IMR-90 (cell line): ENCODE results near the gene C10orf95. TPM values are rescaled to one million over a fixed set of nuclear protein-coding genes. Genes with fewer than 3 reads are reported as not detected.

Experiments
- ATAC-seq: fragments of 200-7000 bp; cut with Tn5 transposase; 2 replicates; pipeline ENCODE4 v1.9.1; 2020; ENCODE audit warnings: low read depth, mild to moderate bottlenecking, moderate library complexity
- BruUV-seq: library from RNA; stranded (reverse); fragments of 400-500 nt; replicated peaks from 2 replicates; lab custom pipeline; 2021; lab: Mats Ljungman, UMichigan
- CTCF ChIA-PET: fragments of 300-600 bp; formaldehyde crosslinking; extraction: SDS; loops from one replicate; lab custom pipeline; 2021; ENCODE audit warnings: antibody characterized with exemption; lab: Yijun Ruan, JAX
- POLR2A ChIA-PET: fragments of 300-600 bp; sonication (Branson Sonifier 250); formaldehyde crosslinking; loops from one replicate; lab custom pipeline; 2022; ENCODE audit warnings: antibody characterized with exemption; ENCODE audit not compliant: unreplicated experiment; lab: Charles Lee
- DNase-seq: peaks from one replicate; pipeline ENCODE4 v3.0.0; 2013
- H2AFZ ChIP-seq: replicated peaks from 2 replicates; pipeline ENCODE3; 2013; ENCODE audit warnings: low read length, mild to moderate bottlenecking; ENCODE audit not compliant: poor library complexity
- H2AK5ac ChIP-seq: 2 replicates; pipeline ENCODE4 v1.6.1; 2013; ENCODE audit warnings: low read depth, low read length, inconsistent platforms
- H2AK9ac ChIP-seq: replicated peaks from 2 replicates; pipeline ENCODE3; 2013; ENCODE audit warnings: mild to moderate bottlenecking, low read depth, low read length, moderate library complexity; ENCODE audit not compliant: poor library complexity
- H2BK120ac ChIP-seq: 2 replicates; pipeline ENCODE4 v1.6.1; 2013; ENCODE audit warnings: low read depth, low read length, inconsistent platforms
- H2BK15ac ChIP-seq: 3 replicates; pipeline ENCODE4 v1.6.1; 2013; ENCODE audit warnings: low read depth, low read length, inconsistent platforms
- H2BK20ac ChIP-seq: 2 replicates; pipeline ENCODE4 v1.6.1; 2013; ENCODE audit warnings: low read depth, mild to moderate bottlenecking, inconsistent platforms, low read length, moderate library complexity
- H2BK5ac ChIP-seq: 2 replicates; pipeline ENCODE4 v1.6.1; 2013; ENCODE audit warnings: mild to moderate bottlenecking, low read depth, low read length, inconsistent platforms; ENCODE audit not compliant: poor library complexity, severe bottlenecking
- H3K14ac ChIP-seq: replicated peaks from 2 replicates; pipeline ENCODE4 v1.6.1; 2013; ENCODE audit warnings: low read depth, low read length, inconsistent platforms
- H3K18ac ChIP-seq: 2 replicates; pipeline ENCODE4 v1.6.1; 2013; ENCODE audit warnings: low read depth, low read length, control low read depth
- H3K23ac ChIP-seq: 2 replicates; pipeline ENCODE4 v1.6.1; 2013; ENCODE audit warnings: low read depth, low read length, inconsistent platforms
- H3K27ac ChIP-seq: 2 replicates; pipeline ENCODE4 v1.5.1; 2013; ENCODE audit warnings: mild to moderate bottlenecking, control low read depth, low read length; ENCODE audit not compliant: insufficient read depth
- H3K27me3 ChIP-seq: 2 replicates; pipeline ENCODE4 v1.6.1; 2013; ENCODE audit warnings: low read length; ENCODE audit not compliant: control insufficient read depth, insufficient read depth
- H3K36me3 ChIP-seq: 2 replicates; pipeline ENCODE4 v1.6.1; 2013; ENCODE audit warnings: low read length, mixed read lengths; ENCODE audit not compliant: control insufficient read depth, insufficient read depth
- H3K4ac ChIP-seq: 2 replicates; pipeline ENCODE4 v1.6.1; 2013; ENCODE audit warnings: low read depth, low read length, inconsistent platforms
- H3K4me1 ChIP-seq: 2 replicates; pipeline ENCODE4 v1.6.1; 2013; ENCODE audit warnings: low read length, mixed read lengths; ENCODE audit not compliant: control insufficient read depth, insufficient read depth
- H3K4me2 ChIP-seq: 2 replicates; pipeline ENCODE4 v1.6.1; 2013; ENCODE audit warnings: low read depth, mild to moderate bottlenecking, control low read depth, low read length, moderate library complexity
- H3K4me3 ChIP-seq: 2 replicates; pipeline ENCODE4 v1.5.1; 2013; ENCODE audit warnings: low read depth, mild to moderate bottlenecking, control low read depth, low read length, moderate library complexity; ENCODE audit not compliant: insufficient read depth
- H3K56ac ChIP-seq: 2 replicates; pipeline ENCODE4 v1.6.1; 2013; ENCODE audit warnings: low read length, inconsistent platforms; ENCODE audit not compliant: insufficient read depth; ENCODE audit errors: extremely low read depth
- H3K79me1 ChIP-seq, 2 experiments: 2 replicates each; pipeline ENCODE4 v1.6.1; 2013; ENCODE audit warnings: low read length in 2 of 2, inconsistent platforms in 1 of 2, low read depth in 1 of 2
- H3K9ac ChIP-seq: 2 replicates; pipeline ENCODE4 v1.6.1; 2013; ENCODE audit warnings: low read depth, low read length, control low read depth
- H3K9me1 ChIP-seq: 2 replicates; pipeline ENCODE4 v1.6.1; 2013; ENCODE audit warnings: low read length, inconsistent platforms; ENCODE audit not compliant: insufficient read depth
- H3K9me3 ChIP-seq: 2 replicates; pipeline ENCODE4 v1.6.1; 2013; ENCODE audit warnings: low read length; ENCODE audit not compliant: control insufficient read depth, insufficient read depth
- H4K20me1 ChIP-seq: 2 replicates; pipeline ENCODE4 v1.6.1; 2013; ENCODE audit warnings: low read length, inconsistent platforms; ENCODE audit not compliant: insufficient read depth
- H4K5ac ChIP-seq: 2 replicates; pipeline ENCODE4 v1.6.1; 2013; ENCODE audit warnings: mild to moderate bottlenecking, low read depth, low read length, control low read depth
- H4K8ac ChIP-seq, 2 experiments: 2 replicates each; pipeline ENCODE4 v1.6.1; 2013; ENCODE audit warnings: low read depth in 2 of 2, low read length in 2 of 2, control low read depth in 1 of 2, inconsistent platforms in 1 of 2
- H4K91ac ChIP-seq: 2 replicates; pipeline ENCODE4 v1.6.1; 2013; ENCODE audit warnings: low read depth, low read length, inconsistent platforms; ENCODE audit not compliant: insufficient read depth
- BHLHE40 ChIP-seq: fragments of 150-350 bp; IDR thresholded peaks from 2 replicates; pipeline ENCODE4 v1.6.1; 2016; ENCODE audit warnings: mild to moderate bottlenecking, low read depth, low read length
- CEBPB ChIP-seq: IDR thresholded peaks from 2 replicates; pipeline ENCODE4 v1.6.1; 2012; ENCODE audit warnings: low read depth, low read length, improper control_type of control experiment
- CHD1 ChIP-seq: IDR thresholded peaks from 2 replicates; pipeline ENCODE4 v1.6.1; 2012; ENCODE audit warnings: low read depth, low read length, improper control_type of control experiment
- MAFK ChIP-seq: IDR thresholded peaks from 2 replicates; pipeline ENCODE4 v1.6.1; 2012; ENCODE audit warnings: low read depth, low read length, improper control_type of control experiment
- MXI1 ChIP-seq: IDR thresholded peaks from 2 replicates; pipeline ENCODE4 v1.6.1; 2012; ENCODE audit warnings: low read depth, mild to moderate bottlenecking, low read length, moderate library complexity, borderline replicate concordance
- NFE2L2 ChIP-seq: fragments of 150-350 bp; IDR thresholded peaks from 2 replicates; pipeline ENCODE4 v1.6.1; 2016; ENCODE audit warnings: low read depth, mild to moderate bottlenecking, low read length
- POLR2A ChIP-seq: IDR thresholded peaks from 2 replicates; pipeline ENCODE4 v1.6.1; 2012; ENCODE audit warnings: mild to moderate bottlenecking, low read depth, low read length
- WGBS, 2 experiments: methylation state at CpG; one replicate each; pipeline versions ENCODE4 v1.1.5 to v1.1.7; 2013; ENCODE audit warnings: missing lambda C conversion rate in 2 of 2; ENCODE audit not compliant: insufficient read length in 1 of 2; ENCODE audit errors: extremely low coverage in 2 of 2; 5-methylcytosine and 5-hydroxymethylcytosine counted together
- dilution Hi-C: fragments of 300-500 bp; cut with HindIII; formaldehyde crosslinking; loops from one replicate; pipeline ENCODE4 v1.14.3; 2018; ENCODE audit warnings: low sequenced_read_pairs; ENCODE audit not compliant: unreplicated experiment
- in situ Hi-C: fragments of 300-500 bp; cut with MboI; formaldehyde crosslinking; loops from 3 replicates; pipeline ENCODE4 v1.14.3; 2019; ENCODE audit warnings: low sequenced_read_pairs, inconsistent platforms, mixed read lengths
- intact Hi-C: fragments of 100-400 bp; cut with micrococcal nuclease; formaldehyde crosslinking; loops from 2 replicates; pipeline ENCODE4 v1.10.0; 2022
- polyA plus RNA-seq, 3 experiments: library from polyadenylated mRNA; depleted of rRNA; stranded (reverse); fragments of >200 nt; gene quantifications; 2 replicates each; pipeline ENCODE4 v1.2.3, GENCODE V29; 2012; ENCODE audit warnings: low replicate concordance in 1 of 3
- total RNA-seq: library from RNA; depleted of rRNA; stranded (reverse); fragments of >200 nt; gene quantifications from 2 replicates; pipeline ENCODE4 v1.2.3, GENCODE V29; 2012

Gene C10orf95
- total and polyA plus RNA-seq, 2 of the 4 experiments (the other 2 are of a cell fraction) = not detected

DNA sequence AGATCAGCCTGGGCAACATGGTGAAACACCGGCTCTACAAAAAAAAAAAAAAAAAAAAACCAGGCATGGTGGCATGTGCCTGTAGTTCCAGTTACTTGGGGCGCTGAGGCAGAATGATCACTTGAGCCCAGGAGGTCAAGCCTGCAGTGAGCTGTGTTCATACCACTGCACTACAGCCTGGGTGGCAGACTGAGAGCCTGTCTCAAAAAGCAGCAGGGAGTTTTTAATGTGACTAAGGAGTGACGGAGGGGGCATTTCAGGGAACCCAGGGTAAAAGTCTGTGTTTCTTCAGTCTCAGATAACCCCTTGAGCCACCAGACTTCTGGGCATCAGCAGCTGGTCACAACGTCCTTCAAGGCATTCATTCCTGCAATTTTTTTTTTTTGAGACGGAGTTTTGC, 2.2 kb upstream of the C10orf95 start:
- no peak for DNase-seq
- no TSS peak for BruUV-seq

More for the DNA sequence above, 2.2 kb upstream of the C10orf95 start:
- Histone ChIP-seq H3K9me1 (peaks cover 19% of the 10 kb centered on the region), H3K27me3 (no peaks in the 10 kb centered on the region), H3K4me3 (no peak overlapping the region), H2AK9ac (no peak overlapping the region), H2BK120ac (no peak overlapping the region), H2AFZ (no peak overlapping the region), H4K8ac (no peak overlapping the region; a peak in 1 of 4 replicates), H3K9ac (no peak overlapping the region), H3K4me1 (peaks cover 13% of the 10 kb centered on the region), H3K18ac (peak overlapping the region; percentile 1; the same call in 1 of the 2 replicates), H3K4me2 (no peak overlapping the region), H3K9me3 (no peaks in the 10 kb centered on the region), H3K23ac (no peak overlapping the region), H3K27ac (no peak overlapping the region), H3K36me3 (no peaks in the 10 kb centered on the region), H3K14ac (no peak overlapping the region), H2BK5ac (peak overlapping the region; percentile 63), H4K20me1 (no peaks in the 10 kb centered on the region; the same call in 1 of the 2 replicates), H2AK5ac (peak overlapping the region; percentile 38; the same call in 1 of the 2 replicates), H3K4ac (peak overlapping the region; percentile 36; the same call in 1 of the 2 replicates), H2BK15ac (no peak overlapping the region), H4K91ac (0 out of 2 replicates have a peak overlapping the region, but pooled peaks have one; percentile 0), H3K56ac (no peak overlapping the region), H3K79me1 (peaks cover 4% of the 10 kb centered on the region in 2 experiments; a peak in 2 of 4 replicates), H4K5ac (no peak overlapping the region), H2BK20ac (peak overlapping the region; percentile 27; the same call in 1 of the 2 replicates)
- in situ Hi-C loops (no loop called here), dilution Hi-C loops (no loop called here), intact Hi-C loops (no loop called here)
- no peak for ATAC-seq
- WGBS, 2 experiments = 75% methylated on average over 2 of the region's 5 CpGs; no CpG with 5 or more reads in 1 of the 2 experiments
- TF ChIP-seq CHD1 (no peak), NFE2L2 (no peak), MAFK (no peak), BHLHE40 (no peak), CEBPB (no peak), POLR2A (no peak), MXI1 (no peak)
- POLR2A ChIA-PET = interaction anchor here (0.6 kb wide), 1 partner anchor 220 kb away, joined by 7 read pairs; no protein-coding TSS in a partner anchor
- CTCF ChIA-PET = no interaction called here
